ENCODE data around the gene RTL1.
A peak's percentile ranks its signal among the peaks of the same experiment; 100 is the strongest.

The RTL1 gene

DNA sequence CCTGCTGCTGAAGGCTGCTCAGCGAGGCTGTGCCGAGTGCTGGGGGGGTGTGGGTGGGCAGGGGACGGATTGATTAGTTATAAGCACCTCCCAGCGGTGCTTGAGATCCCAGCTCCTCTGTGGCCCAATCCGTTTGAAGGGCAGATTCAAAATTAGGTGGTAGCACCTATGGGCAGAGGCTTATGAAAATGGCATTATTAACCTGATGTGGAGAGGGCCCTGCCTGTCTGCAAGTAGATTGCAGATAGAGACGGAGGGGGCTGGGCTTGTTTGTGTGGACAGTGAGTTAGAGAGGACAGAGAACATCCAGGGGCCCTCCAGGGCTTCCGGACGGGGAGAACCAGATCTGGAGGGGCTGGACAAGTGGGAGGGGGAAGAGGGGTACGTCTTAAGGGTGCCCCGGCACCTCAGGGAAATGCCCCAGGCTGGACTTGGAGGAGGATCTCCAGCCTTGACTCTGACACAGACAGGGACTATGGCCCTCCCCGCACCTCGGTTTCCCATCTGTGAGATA, at the start of gene RTL1:
RTL1 (minus strand) TSS at position 51 of the 514 bp plus-strand sequence. CDS start 18,934 bp downstream, outside the sequence.
- no peak for DNase-seq

DNA sequence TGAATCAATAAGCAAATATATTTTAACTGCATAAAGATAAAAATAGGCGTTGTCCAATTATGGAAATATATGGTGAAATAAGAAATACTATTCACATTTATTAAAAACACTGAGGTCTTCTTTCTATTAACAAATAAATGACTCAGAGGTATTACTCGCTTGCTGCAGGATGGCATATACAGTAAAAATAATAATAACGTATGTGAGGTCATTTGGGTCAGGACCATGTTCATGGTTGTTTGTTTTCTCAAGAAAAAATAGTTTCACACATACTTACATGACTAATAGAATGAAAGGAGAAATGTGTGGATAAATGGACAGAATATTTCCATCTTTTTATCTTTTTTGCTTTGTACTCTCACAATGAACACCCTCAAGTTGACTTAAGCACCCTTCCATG, 46.5 kb upstream of the RTL1 start:
- no peak for DNase-seq

DNA sequence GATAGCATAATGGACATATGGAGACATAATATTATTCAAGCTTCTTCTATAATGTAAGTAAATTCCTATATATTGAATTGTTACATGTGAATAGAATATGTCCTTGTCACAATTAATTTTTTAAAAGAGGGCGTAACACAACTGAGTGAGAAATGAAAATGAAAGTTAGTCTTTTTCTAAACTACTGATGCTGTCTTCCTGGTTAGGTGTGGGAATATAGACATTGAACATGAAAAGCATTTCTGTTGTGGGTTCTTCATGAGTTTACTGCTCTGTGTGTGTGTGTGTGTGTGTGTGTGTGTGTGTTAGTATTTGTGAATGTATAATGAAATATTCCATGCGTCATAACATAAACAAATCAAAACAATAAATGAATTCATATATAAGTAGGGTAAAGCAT, 40.5 kb upstream of the RTL1 start:
- no peak for DNase-seq

DNA sequence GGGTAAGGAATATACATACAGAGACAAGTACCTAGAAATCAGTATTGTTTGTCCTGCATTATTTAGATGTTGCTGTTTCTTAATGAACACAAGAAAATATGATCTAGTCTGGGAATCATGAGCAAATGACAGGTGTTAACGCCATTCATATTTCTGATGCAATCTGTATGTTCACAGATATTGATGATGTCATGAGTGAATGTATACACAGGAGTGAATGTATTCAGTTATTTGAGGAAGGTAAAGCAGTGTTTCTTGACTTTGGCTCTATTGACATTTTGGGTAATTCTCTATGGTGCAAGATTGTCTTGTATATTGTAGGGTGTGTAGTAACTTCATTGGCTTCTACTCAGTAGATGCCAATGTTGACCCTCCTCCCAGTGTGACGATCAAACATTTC, 26.7 kb upstream of the RTL1 start:
- DNase-seq: no peak

DNA sequence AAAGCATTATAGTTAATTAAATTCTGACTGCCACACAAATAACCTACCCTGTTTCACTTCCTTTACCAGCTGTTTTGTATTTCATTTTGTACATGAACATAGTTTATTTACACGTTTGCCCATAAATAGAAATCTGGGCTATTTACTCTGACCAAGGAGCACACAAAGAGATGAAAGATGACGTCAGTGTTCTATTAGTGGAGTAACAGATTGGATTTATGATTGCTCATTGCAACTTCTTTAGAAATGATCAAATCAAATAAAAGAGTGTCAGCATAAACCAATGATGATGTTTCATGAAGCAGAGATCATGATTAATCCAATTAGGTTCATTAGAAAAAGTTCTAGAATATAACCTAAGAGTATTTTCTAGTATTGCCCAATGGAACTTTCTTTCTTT, 12.0 kb upstream of the RTL1 start:
- no peak for DNase-seq

DNA sequence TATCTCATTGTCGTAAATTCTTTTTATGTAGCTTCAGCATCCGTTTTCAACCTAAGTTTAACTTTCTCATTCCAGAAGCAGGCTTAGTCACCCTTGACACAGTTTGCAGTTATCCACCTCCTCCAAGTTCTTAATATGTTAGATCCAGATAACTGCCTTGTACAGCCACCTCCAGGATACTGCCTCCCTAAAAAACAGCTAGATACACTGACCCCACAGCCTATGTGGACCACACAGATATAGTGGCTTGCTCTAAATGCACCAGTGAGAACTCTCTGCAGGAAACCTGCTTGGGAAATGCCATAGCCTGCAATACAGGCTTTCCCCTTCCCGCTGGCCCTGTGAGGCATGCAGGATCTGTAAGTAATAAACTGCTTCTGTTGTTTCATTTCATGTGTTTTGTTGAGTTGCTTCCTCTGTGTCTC, 11.1 kb upstream of the RTL1 start:
- no peak for DNase-seq

DNA sequence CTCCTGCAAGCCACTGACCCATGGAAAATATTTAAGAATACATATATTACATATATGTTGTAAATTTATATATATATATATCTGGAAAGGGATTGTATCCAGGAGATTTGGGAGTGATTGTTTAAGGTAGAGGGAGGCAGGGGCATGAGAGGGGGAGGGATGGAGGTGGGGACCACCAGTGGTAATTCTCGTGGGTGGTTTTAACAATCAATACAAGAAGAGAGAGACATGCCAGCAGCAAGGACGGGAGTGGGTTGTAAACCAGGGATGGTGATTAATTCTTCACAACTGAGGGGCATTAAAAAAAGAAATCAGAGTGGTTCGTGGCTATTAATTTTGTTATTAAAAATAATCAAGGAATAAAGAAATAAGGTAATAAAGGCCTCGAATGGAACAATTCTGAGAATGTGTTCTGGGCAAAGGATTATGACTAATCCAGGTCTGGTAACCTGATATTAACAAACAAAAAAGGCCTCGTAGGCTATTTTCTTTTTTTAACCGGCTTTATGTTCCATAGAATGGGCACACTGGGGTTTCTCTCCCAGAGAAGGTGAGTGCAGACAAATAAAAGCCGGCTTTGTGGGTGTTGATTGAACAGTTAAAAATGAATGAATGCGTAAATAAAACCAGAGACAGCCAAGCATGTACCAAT, 8.3 kb upstream of the RTL1 start:
- DNase-seq: no peak

DNA sequence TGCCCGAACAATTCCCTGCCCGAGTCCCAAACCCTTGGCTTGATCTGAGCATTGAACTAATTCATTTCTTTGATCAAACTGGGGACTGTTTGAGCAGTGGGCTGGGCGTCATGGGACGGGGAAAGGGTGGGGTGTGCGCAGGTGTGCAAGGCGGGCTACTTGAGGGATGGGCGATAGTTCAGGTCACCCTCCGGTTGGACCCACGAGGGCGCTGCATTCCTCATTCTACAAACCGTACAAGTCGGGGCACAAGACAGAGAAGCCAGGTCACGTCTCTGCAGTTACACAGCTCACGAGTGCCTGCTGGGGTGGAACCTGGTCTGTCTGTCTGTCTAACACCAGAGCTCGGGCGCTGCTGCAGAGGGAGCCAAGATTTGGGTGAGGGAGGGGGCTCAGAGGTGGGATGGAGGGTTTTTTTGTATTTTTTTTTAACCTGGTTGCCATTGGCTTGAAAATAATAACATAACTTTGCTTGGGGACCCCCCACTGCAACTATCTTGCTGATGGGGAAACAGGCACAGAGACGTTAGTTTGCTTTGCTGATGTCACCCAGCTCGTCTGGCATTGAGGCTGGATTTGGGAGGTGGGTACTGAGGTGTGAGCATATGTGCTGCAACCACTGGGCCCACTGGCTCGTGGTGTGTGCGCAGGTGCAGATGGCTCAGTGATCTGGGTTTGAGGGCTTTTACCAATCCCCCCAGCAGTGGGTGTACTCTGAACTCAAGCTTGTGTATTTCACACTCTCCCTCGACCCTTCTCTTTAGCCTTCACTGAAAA, 7.6 kb upstream of the RTL1 start:
- no peak for DNase-seq

DNA sequence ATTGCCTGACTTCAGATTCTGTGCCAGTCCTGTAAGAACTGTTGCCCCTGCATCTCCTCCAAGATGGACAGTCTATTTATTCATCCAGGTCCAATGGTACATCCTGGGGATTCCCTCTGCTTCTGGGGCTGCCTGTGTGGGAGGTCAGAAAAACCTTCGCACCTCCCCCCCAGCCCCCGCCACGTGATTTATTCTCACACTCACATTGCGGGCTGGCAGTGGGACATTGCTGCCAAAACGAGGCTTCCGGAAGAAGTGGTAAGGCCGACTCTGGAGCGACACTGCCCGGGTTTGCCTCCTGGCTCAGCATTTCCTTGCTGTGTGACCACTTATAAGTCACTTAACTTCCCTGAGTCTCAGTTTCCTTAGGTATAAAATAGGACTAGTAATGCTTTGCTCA, 5.9 kb upstream of the RTL1 start:
- no peak for DNase-seq

DNA sequence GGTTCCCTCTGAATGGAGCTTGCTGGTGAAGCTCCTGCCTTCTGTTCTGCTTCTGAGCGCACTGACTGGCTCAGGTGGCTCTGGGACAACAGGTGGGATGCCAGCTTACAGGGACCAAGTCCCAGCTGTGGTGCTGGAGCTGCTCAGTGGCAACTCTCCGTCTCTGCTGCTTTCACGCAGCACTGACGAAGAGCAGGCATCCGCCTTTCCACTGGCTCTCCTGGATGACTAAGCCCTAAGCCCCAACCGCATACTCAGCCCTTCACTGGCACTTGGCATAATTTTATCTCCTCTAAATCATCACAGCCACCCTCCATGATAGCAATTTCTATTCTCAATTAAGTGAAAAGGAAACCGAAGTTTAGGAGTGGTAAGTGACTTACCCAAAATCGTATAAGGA, 3.7 kb upstream of the RTL1 start:
- DNase-seq: no peak

DNA sequence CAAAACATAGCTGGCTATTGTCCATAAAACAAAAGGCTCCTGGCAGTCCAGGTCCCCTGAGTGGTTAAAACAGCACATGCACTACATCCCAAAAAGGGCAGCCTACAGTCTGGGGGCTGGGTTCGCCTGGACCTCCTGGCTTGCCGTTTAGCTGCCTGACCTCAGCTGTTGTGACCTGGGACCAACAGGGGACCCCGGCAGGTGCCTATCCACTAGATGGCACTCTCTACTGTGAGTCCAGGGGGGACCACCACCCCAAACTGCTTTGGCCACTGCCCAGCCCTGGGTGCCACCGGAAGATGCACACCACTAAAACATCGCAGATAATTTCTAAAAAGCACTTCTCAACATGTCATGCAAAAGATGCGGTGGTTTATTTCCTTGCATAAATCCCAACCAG, 2.9 kb upstream of the RTL1 start:
- DNase-seq: no peak

DNA sequence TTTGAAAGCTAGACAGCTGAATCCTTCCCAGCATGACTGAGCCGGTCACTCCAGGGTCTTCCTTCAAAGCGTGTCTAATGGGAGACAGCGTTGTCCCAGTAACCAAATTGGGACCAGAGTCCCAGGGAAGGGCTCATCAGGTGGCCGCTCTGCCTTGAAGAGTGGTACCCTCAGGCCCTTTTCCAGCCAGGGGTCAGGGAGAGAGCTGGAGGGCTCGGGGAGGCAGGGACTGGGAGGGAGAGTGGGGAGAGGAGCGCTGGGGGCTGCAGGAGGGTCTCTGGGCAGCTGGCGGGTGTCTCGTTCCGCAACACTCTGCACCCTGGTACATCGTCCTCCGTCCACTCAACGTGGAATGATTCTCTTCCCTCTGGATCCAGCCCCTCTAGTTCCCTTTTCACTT, 1.6 kb upstream of the RTL1 start:
- DNase-seq: no peak

DNA sequence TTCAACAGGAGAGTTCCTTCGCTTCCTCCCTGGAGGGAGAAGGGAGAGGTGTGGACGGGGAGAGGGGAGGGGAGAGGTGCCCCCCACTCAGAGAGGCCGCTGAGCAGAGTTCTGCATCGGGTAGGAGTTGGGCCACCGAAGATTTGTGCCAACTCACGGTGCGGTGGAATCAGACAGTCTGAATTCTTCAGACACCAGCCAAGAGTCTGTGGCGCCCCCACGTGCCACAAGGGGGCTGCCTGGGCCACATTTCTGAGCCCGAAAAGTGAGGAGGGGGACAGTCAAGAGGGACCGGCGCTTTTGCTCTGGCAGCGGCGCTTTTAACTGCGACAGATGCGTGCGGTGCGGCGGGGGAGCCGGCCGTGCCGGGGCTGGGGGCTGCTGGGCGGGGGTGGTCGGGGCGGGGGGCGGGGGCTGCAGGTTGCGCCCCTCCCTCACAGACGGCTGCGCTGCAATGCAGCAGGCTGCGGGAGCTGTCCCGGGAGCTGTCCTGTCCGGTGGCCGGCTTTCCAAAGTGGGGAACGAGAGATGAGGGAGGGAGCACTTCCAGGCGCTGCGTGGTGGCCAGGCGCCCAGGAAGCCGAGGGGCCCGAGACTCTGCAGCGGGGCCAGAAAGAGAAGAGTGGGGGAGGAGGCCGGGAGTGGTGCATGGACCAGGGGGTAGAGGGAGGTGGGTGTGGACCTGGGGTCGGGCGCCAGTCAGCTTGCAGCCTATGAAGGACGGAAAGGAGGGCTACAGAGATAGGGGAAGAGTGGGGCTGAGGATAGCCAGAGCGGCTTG, 975 bp upstream of the RTL1 start:
- no peak for DNase-seq

DNA sequence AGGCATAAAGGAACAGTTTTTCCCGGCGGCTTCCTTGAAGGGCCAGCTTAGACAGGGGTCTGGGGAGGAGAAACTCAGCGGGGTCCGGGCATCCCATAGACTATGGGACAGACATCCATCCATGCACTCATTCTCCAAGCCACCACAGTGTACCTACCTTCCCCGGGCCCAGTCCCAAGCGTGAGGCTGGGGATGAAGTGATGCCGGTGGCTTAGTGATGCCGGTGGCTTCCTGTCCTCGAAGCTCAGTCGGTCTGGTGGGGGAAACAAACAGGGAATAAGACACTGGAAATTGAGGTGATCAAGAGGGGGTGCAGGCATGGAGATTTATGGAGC, 421 bp downstream of the RTL1 start:
- no peak for DNase-seq

DNA sequence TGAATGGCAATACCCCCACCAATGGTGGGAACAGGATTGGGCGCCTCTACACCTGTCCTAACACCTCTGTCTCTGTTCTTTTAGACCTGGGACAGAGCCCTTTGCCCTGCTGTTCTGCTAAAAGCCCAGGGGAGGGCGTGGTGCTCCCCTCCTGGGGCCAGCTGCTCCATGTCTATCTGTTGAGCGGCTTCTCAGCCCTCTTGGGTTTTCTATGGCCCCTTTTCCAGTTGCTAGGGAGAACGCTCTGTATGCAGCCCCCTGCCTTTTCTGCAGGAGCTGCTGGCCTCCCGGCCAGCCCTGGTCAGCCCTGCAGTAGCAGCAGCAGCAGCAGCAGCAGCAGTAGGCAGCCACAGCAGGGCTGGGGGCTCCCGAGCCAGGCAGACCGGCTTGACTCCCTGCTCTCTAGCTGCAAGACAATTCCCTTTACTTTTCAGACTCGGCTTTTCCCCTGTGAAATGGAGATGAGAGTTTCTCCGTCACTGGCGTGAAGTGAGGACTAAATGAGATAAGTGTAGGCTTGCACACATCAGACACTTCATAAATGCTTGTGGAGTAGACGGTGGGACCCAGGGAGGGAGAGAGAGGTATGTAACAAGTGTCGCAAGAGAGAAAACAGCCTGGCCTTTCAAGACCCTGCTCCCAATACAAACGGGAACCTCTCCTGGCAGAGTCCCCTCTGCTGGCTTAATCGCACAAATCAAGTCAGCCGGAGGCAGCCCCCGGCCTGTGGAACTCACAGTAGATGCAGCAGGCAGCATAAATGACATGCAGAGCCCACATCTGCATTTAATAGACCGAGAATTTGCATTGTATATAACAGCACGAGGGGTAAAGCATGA, 1.0 kb downstream of the RTL1 start:
- DNase-seq: no peak

DNA sequence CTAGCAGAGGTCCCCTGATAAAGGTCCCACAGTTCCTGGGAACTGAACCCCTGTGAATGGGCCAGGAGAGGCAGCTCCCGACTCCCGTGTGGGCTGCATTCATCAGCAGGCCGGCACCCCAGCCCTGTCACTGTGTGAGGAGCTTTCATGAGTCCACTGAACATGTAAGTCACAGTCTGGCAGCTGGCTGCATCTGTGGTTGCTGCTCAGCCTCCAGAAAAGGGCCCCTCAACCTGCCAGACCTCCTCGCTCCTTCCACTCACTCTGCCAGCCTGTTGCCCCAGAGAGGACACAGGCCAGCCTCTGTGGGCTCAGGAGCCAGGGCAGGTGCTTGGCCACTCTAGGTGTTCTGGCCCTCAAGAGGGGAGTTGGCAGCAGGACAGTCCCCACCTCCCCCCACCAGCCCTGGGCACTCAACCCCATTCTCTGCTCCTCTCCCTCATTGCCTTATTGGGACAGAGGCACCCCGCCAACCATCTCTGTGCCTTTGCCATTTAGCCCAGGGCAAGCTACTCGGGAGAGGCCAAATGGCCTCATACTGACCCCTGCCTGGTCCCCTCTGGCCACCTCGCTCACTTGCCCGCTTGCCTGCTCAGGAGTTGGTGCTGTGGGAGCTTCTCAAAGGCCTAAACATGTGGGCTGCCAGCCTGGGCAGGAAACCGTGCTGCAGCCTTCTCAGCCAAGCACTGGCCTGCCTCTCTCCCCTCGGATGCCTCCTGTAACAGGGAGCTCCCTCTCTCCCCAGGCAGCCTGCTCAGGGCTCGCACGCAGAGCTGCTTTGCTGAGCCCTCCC, 1.9 kb downstream of the RTL1 start:
- DNase-seq: no peak

DNA sequence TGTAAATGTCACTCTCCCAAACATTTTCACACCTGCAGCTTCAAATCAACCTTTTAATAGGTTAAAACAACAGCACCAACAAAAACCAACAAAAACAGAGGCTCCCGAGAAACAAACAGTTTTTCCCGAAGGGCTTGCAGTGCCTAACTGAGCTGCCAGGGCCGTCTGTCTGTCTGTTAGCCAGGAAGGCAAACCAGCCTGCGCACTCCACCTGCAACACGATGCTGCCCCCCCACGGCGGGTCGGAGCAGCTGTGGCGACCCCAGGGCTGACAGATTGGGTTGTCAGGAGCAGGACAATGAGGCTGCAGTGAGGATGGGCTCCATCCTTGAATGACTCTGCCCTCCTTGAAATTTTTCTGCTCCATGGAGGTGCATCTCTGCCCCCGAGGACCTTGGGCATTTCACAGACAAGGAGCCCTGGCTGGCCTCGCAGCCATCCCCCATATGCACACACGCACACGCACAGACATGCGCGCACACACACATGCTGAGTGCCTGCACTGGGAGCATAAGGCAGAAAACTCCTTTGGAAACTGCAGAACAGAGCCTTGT, 2.6 kb downstream of the RTL1 start:
- DNase-seq: peak; percentile 22

DNA sequence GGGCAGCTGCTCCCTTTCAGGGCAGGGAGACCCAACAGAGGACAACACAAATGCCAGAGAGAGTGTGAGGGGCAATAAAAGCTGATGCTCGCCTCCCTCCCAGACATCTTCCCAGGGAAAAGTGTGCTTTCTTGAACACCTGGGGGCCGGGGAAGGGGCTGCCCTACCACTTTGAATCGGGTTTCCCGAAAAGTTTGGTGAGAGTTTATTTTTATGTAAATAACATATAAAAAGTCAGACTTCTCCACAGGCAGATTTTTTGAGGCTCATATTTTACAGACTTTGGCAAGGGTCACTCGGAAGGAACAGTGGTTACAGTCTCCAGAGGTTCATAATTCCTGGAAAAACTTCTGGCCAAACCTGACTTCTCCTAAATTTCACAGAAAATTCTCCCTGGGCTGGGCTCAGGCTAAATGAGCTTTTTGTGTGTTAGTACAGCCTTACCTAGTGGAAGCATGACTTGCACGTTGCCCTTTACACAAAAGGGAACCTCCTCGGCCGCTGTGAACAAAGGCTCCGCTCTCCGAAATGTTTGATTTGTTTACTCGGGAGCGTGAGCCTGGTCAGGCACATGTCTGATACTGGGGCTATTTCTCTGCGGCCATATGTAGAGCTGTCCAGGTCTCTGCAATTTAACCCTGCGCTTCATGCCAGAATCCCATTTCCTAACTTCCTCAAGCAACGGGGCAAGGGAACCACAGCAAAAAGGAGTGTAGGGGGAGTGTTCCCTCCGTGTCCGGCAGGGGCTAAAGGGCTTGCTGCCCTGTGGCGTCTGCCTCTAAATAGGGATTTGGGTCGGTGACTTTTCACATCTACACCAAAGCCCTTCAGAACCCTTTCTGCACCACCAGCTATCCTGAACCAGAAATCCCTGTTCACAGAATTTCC, 3.4 kb downstream of the RTL1 start:
- no peak for DNase-seq

DNA sequence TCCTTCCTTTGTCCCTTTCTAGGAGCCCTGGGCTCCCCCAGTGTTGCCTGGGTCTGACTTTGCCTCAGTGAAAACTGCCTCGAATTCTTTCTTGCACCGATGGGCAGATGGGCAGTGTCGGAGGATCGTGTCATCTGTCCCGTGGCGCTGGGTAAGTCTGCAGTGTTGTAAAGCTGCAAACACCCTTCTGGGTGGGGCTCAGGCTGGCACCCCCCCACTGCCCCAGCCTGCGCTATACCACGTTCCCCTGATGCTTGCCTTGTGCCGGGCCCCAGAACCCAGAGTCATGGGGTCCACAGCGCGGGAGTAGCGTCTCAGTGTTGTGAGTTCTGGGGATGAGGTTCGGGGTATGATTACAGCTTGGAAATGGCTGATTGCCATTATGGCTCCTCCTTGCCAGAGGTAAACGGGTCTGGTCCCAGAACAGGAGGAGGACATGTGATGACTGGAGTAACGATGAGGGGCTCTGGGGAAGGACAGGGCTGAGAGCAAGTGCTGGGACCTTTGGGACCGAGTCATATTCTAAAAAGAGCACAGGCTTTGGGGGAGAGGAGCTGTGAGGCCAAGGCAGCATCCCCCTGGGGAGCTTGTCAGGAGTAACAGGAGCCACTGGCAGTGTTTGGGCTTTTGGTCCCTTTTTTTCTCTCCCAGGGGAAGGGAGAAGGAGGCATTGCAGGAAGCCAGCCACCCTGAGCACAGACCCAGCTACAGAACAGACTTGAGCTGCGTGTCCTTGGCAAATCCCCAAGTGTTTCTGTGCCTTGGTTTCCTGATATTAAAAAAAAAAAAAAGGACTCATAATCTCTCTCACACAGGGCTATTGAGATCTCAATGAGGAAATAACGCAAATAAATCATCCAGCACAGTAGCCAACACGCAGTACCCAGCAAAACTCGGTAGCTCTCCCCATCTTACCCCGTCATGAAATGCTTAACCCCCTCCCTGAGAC, 4.3 kb downstream of the RTL1 start:
- peak; percentile 53 for DNase-seq
